OCI-LY1 (cell line): ENCODE measurements around the gene RERG.

ENCODE experiments used
- H2AFZ ChIP-seq: fragments of 200-600 bp; sonication (generic), shearing (Covaris generic); 2 replicates; pipeline ENCODE4 v1.6.0; 2014; ENCODE audit warnings: antibody characterized with exemption, mild to moderate bottlenecking, low read length
- H3F3A ChIP-seq: fragments of 200-600 bp; sonication (generic), shearing (Covaris generic); 2 replicates; pipeline ENCODE4 v1.6.0; 2014; ENCODE audit warnings: mild to moderate bottlenecking, antibody characterized with exemption, low read length, moderate library complexity; ENCODE audit not compliant: insufficient read depth
- H3K27ac ChIP-seq: fragments of 200-600 bp; sonication (generic); 2 replicates; pipeline ENCODE4 v1.5.1; 2014; ENCODE audit warnings: low read length, mixed run types, mild to moderate bottlenecking, low read depth; ENCODE audit not compliant: poor library complexity, severe bottlenecking
- H3K27me3 ChIP-seq: fragments of 200-600 bp; sonication (generic); 2 replicates; pipeline ENCODE4 v1.6.0; 2014; ENCODE audit warnings: antibody characterized with exemption, mild to moderate bottlenecking, low read length, moderate library complexity; ENCODE audit not compliant: insufficient read depth
- H3K36me3 ChIP-seq: fragments of 200-600 bp; sonication (generic); 2 replicates; pipeline ENCODE4 v1.6.1; 2014; ENCODE audit warnings: mild to moderate bottlenecking, antibody characterized with exemption, low read length, moderate library complexity, mixed read lengths; ENCODE audit not compliant: insufficient read depth
- H3K4me1 ChIP-seq: fragments of 200-600 bp; sonication (generic); 2 replicates; pipeline ENCODE4 v1.5.1; 2014; ENCODE audit warnings: mild to moderate bottlenecking, low read length, moderate library complexity; ENCODE audit not compliant: insufficient read depth, severe bottlenecking
- H3K4me2 ChIP-seq: fragments of 200-600 bp; sonication (generic), shearing (Covaris generic); 2 replicates; pipeline ENCODE4 v1.6.1; 2014; ENCODE audit warnings: low read length
- H3K4me3 ChIP-seq: fragments of 200-600 bp; sonication (generic); 2 replicates; pipeline ENCODE4 v1.5.1; 2014; ENCODE audit warnings: low read length, low read depth, mild to moderate bottlenecking, mixed read lengths; ENCODE audit not compliant: poor library complexity, severe bottlenecking
- H3K79me2 ChIP-seq: fragments of 200-600 bp; shearing (Covaris generic); 2 replicates; pipeline ENCODE4 v1.6.1; 2016; ENCODE audit warnings: mixed run types, low read length, mixed read lengths; ENCODE audit not compliant: insufficient read depth
- H3K9ac ChIP-seq: fragments of 200-600 bp; sonication (generic), shearing (Covaris generic); 2 replicates; pipeline ENCODE4 v1.6.1; 2014; ENCODE audit warnings: mild to moderate bottlenecking, low read length, mixed read lengths
- H3K9me2 ChIP-seq: fragments of 200-600 bp; sonication (generic), shearing (Covaris generic); 2 replicates; pipeline ENCODE4 v1.6.1; 2014; ENCODE audit warnings: low read depth, mild to moderate bottlenecking, low read length, mixed read lengths
- H3K9me3 ChIP-seq: fragments of 200-600 bp; shearing (Covaris generic); 2 replicates; pipeline ENCODE4 v1.6.1; 2014; ENCODE audit warnings: low read length, mixed read lengths
- H4K20me1 ChIP-seq: fragments of 200-600 bp; sonication (generic), shearing (Covaris generic); 2 replicates; pipeline ENCODE4 v1.6.0; 2016; ENCODE audit warnings: mild to moderate bottlenecking, low read length; ENCODE audit not compliant: insufficient read depth
- EZH2 ChIP-seq: fragments of 200-600 bp; sonication (generic), shearing (Covaris generic); IDR thresholded peaks from 2 replicates; pipeline ENCODE4 v1.8.0; 2017; ENCODE audit warnings: borderline replicate concordance, mixed run types, mild to moderate bottlenecking, antibody characterized with exemption, low read length, moderate library complexity, mixed read lengths
- TF ChIP-seq, protein P1 (sequence below): fragments of 200-600 bp; sonication (generic), shearing (Covaris generic); IDR thresholded peaks from 2 replicates; pipeline ENCODE4 v1.5.1; 2017; ENCODE audit warnings: mild to moderate bottlenecking, antibody characterized with exemption, low read length, moderate library complexity, mixed read lengths

The RERG gene

GRCh38 chr12:15253990-15254389 is 32.8 kb upstream of the RERG start:
- Histone ChIP-seq H3K4me1 (no peaks in the 10 kb centered on the region), H3K36me3 (no peaks in the 10 kb centered on the region), H3K4me3 (no peak overlapping the region), H4K20me1 (no peaks in the 10 kb centered on the region), H3K9ac (no peak overlapping the region), H2AFZ (no peak overlapping the region), H3K79me2 (no peaks in the 10 kb centered on the region), H3K9me3 (no peaks in the 10 kb centered on the region), H3K27ac (no peak overlapping the region), H3K9me2 (no peaks in the 10 kb centered on the region), H3K4me2 (no peak overlapping the region), H3F3A (no peaks in the 10 kb centered on the region), H3K27me3 (no peaks in the 10 kb centered on the region)
- TF ChIP-seq, protein P1, sequence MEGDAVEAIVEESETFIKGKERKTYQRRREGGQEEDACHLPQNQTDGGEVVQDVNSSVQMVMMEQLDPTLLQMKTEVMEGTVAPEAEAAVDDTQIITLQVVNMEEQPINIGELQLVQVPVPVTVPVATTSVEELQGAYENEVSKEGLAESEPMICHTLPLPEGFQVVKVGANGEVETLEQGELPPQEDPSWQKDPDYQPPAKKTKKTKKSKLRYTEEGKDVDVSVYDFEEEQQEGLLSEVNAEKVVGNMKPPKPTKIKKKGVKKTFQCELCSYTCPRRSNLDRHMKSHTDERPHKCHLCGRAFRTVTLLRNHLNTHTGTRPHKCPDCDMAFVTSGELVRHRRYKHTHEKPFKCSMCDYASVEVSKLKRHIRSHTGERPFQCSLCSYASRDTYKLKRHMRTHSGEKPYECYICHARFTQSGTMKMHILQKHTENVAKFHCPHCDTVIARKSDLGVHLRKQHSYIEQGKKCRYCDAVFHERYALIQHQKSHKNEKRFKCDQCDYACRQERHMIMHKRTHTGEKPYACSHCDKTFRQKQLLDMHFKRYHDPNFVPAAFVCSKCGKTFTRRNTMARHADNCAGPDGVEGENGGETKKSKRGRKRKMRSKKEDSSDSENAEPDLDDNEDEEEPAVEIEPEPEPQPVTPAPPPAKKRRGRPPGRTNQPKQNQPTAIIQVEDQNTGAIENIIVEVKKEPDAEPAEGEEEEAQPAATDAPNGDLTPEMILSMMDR: no peak
- no peak for TF ChIP-seq EZH2

DNA sequence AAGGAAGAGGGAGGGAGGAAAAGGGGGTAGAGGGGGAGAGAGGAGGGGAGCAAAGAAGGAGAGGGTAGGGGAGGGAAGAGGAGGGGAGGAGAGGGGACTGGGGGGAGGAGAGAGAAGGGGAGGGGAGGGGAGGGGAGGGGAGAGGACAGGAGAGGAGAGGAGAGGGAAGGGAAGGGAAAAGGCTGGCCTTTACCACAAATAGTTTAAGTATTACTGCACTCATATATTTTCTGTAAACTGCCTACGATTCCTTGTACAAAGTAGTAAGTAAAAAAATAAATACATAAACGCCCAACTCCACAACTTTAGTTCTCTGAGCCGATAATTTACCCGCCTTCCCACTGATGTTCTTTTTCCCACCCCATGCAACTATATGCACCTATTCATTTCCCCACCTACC is 23.7 kb upstream of the RERG start:
- Histone ChIP-seq H3K36me3 (no peaks in the 10 kb centered on the region), H3K9me3 (no peaks in the 10 kb centered on the region), H3K9ac (no peak overlapping the region), H3F3A (no peaks in the 10 kb centered on the region), H3K27ac (no peak overlapping the region), H2AFZ (no peak overlapping the region), H3K4me2 (no peak overlapping the region), H3K27me3 (no peaks in the 10 kb centered on the region), H3K4me3 (no peak overlapping the region), H3K9me2 (no peaks in the 10 kb centered on the region), H4K20me1 (no peaks in the 10 kb centered on the region), H3K79me2 (no peaks in the 10 kb centered on the region), H3K4me1 (no peaks in the 10 kb centered on the region)
- TF ChIP-seq, protein P1: no peak
- TF ChIP-seq EZH2: no peak

GRCh38 chr12:15244341-15244740 is 23.1 kb upstream of the RERG start:
- Histone ChIP-seq H3K27ac (no peak overlapping the region), H3K4me3 (no peak overlapping the region), H3K4me1 (no peaks in the 10 kb centered on the region), H4K20me1 (no peaks in the 10 kb centered on the region), H3K9ac (no peak overlapping the region), H3K9me3 (no peaks in the 10 kb centered on the region), H3K36me3 (no peaks in the 10 kb centered on the region), H3K9me2 (no peaks in the 10 kb centered on the region), H3K4me2 (no peak overlapping the region), H3K27me3 (no peaks in the 10 kb centered on the region), H3K79me2 (no peaks in the 10 kb centered on the region), H2AFZ (no peak overlapping the region), H3F3A (no peaks in the 10 kb centered on the region)
- TF ChIP-seq, protein P1: no peak
- TF ChIP-seq EZH2: no peak
